HPDE6-E6E7 (cell line): ENCODE results near the gene CCNL2.

Experiments used
- DNase-seq: peaks from one replicate; pipeline ENCODE4 v3.0.0; 2011; ENCODE audit warnings: missing footprints; ENCODE audit errors: extremely low spot score

CCNL2 gene

GRCh38 chr1:1356796-1357401, 42.2 kb downstream of the CCNL2 start:
- DNase-seq, result no peak

- no peak for DNase-seq
Measured at GRCh38 chr1:1356166-1356795, 42.9 kb downstream of the CCNL2 start.

- DNase-seq, result no peak
Measured at GRCh38 chr1:1355416-1355815, 43.7 kb downstream of the CCNL2 start.

GRCh38 chr1:1354271-1355247, 44.6 kb downstream of the CCNL2 start:
- DNase-seq, result no peak

- no peak for DNase-seq
Measured at GRCh38 chr1:1353389-1354151, 45.6 kb downstream of the CCNL2 start.

- DNase-seq, result no peak
Measured at GRCh38 chr1:1352786-1353388, 46.2 kb downstream of the CCNL2 start.

- DNase-seq, result no peak
Measured at GRCh38 chr1:1351511-1352427, 47.4 kb downstream of the CCNL2 start.

- DNase-seq, result no peak
Measured at GRCh38 chr1:1349256-1350012, 49.7 kb downstream of the CCNL2 start, which contains the start of gene DVL1. Gene DVL1, minus strand, starts transcription at chr1:1349418. Its CDS starts 353 bp downstream, at chr1:1349065.

- no peak for DNase-seq
Measured at GRCh38 chr1:1348420-1349255, 50.5 kb downstream of the CCNL2 start.

- DNase-seq, result no peak
Measured at GRCh38 chr1:1347663-1348419, 51.3 kb downstream of the CCNL2 start.

- DNase-seq, result no peak
Measured at GRCh38 chr1:1347026-1347595, 52.0 kb downstream of the CCNL2 start.

- DNase-seq, result no peak
Measured at GRCh38 chr1:1346501-1346890, 52.6 kb downstream of the CCNL2 start.

- DNase-seq, result no peak
Measured at GRCh38 chr1:1345860-1346500, 53.2 kb downstream of the CCNL2 start.

- no peak for DNase-seq
Measured at GRCh38 chr1:1345384-1345783, 53.8 kb downstream of the CCNL2 start.

GRCh38 chr1:1344655-1345361, 54.3 kb downstream of the CCNL2 start:
- peak; percentile 99 for DNase-seq

GRCh38 chr1:1343811-1344421, 55.2 kb downstream of the CCNL2 start:
- DNase-seq, result no peak
